GM23338 (cell line): ENCODE measurements around the gene MGLL. TPM values are rescaled to one million over a fixed set of nuclear protein-coding genes. Genes with fewer than 3 reads are reported as not detected.

Experiments
- ATAC-seq: fragments of 200-7000 bp; cut with Tn5 transposase; 3 replicates; pipeline ENCODE4 v1.9.1; 2020
- DNase-seq: peaks from one replicate; pipeline ENCODE4 v3.0.0-alpha.2; 2015; ENCODE audit warnings: low spot score
- H2AFZ ChIP-seq: fragments of 200-600 bp; sonication (generic); 2 replicates; pipeline ENCODE4 v1.8.0; 2016; ENCODE audit warnings: antibody characterized with exemption, mild to moderate bottlenecking, moderate library complexity
- H3F3A ChIP-seq: fragments of 200-600 bp; sonication (generic); replicated peaks from 2 replicates; pipeline ENCODE4 v1.8.0; 2017; ENCODE audit warnings: antibody characterized with exemption, mixed run types, low read depth
- H3K27ac ChIP-seq: fragments of 200-600 bp; sonication (generic); 2 replicates; pipeline ENCODE4 v1.6.1; 2016; ENCODE audit warnings: low read depth
- H3K27me3 ChIP-seq: fragments of 200-600 bp; sonication (generic); 2 replicates; pipeline ENCODE4 v1.8.0; 2016; ENCODE audit warnings: mild to moderate bottlenecking, mixed run types, moderate library complexity; ENCODE audit not compliant: insufficient read depth
- H3K36me3 ChIP-seq: fragments of 200-600 bp; sonication (generic); 2 replicates; pipeline ENCODE4 v1.8.0; 2016; ENCODE audit warnings: mild to moderate bottlenecking; ENCODE audit not compliant: insufficient read depth
- H3K4me1 ChIP-seq: fragments of 200-600 bp; sonication (generic); 2 replicates; pipeline ENCODE4 v1.8.0; 2016; ENCODE audit warnings: mild to moderate bottlenecking, moderate library complexity; ENCODE audit not compliant: insufficient read depth
- H3K4me2 ChIP-seq: fragments of 200-600 bp; sonication (generic); 2 replicates; pipeline ENCODE4 v1.7.1; 2017; ENCODE audit warnings: mixed run types
- H3K4me3 ChIP-seq: fragments of 200-600 bp; sonication (generic); 2 replicates; pipeline ENCODE4 v1.6.1; 2016; ENCODE audit warnings: mixed run types
- H3K79me2 ChIP-seq: fragments of 200-600 bp; sonication (generic); replicated peaks from 2 replicates; pipeline ENCODE4 v1.8.0; 2017; ENCODE audit warnings: mild to moderate bottlenecking; ENCODE audit not compliant: insufficient read depth
- H3K9me2 ChIP-seq: fragments of 200-600 bp; sonication (generic); 2 replicates; pipeline ENCODE4 v1.8.0; 2017; ENCODE audit not compliant: insufficient read depth
- H4K20me1 ChIP-seq: fragments of 200-600 bp; sonication (generic); replicated peaks from 2 replicates; pipeline ENCODE4 v1.8.0; 2017; ENCODE audit warnings: mild to moderate bottlenecking; ENCODE audit not compliant: insufficient read depth
- H3K27ac Mint-ChIP-seq: 2 replicates; pipeline ENCODE4 v1.8.0; 2020; ENCODE audit warnings: inconsistent platforms, mild to moderate bottlenecking, moderate library complexity, mixed read lengths
- H3K27me3 Mint-ChIP-seq: 3 replicates; pipeline ENCODE4 v1.8.0; 2022; ENCODE audit warnings: low read depth, mild to moderate bottlenecking, moderate library complexity, mixed read lengths, inconsistent platforms; ENCODE audit not compliant: insufficient read depth, poor library complexity
- H3K36me3 Mint-ChIP-seq: 3 replicates; pipeline ENCODE4 v1.8.0; 2021; ENCODE audit warnings: low read depth, mild to moderate bottlenecking, inconsistent platforms, moderate library complexity, mixed read lengths
- H3K4me1 Mint-ChIP-seq: 3 replicates; pipeline ENCODE4 v1.8.0; 2020; ENCODE audit warnings: mild to moderate bottlenecking, inconsistent platforms, mixed read lengths
- H3K4me3 Mint-ChIP-seq: 3 replicates; pipeline ENCODE4 v1.8.0; 2021; ENCODE audit warnings: moderate library complexity, mild to moderate bottlenecking, inconsistent platforms, mixed read lengths
- H3K9me3 Mint-ChIP-seq: 3 replicates; pipeline ENCODE4 v1.8.0; 2020; ENCODE audit warnings: moderate library complexity, mild to moderate bottlenecking, inconsistent platforms, mixed read lengths
- CREB1 ChIP-seq: fragments of 250-450 bp; sonication (Bioruptor Pico); IDR thresholded peaks from 2 replicates; pipeline ENCODE4 v1.5.0; 2020; ENCODE audit warnings: low read depth, mild to moderate bottlenecking, moderate library complexity
- ETS1 ChIP-seq: IDR thresholded peaks from 2 replicates; pipeline ENCODE4 v1.6.1; 2016; ENCODE audit warnings: antibody characterized with exemption
- EZH2 ChIP-seq: fragments of 200-600 bp; sonication (generic); IDR thresholded peaks from one replicate; pipeline ENCODE4 v1.8.0; 2017; ENCODE audit warnings: antibody characterized with exemption, mild to moderate bottlenecking, low read depth; ENCODE audit not compliant: unreplicated experiment
- EZH2phosphoT487 ChIP-seq: fragments of 200-600 bp; sonication (generic); IDR thresholded peaks from one replicate; pipeline ENCODE4 v1.8.1; 2018; ENCODE audit warnings: antibody characterized with exemption; ENCODE audit not compliant: unreplicated experiment
- JUNB ChIP-seq: IDR thresholded peaks from one replicate; pipeline ENCODE4 v1.6.1; 2016; ENCODE audit warnings: antibody characterized with exemption; ENCODE audit not compliant: unreplicated experiment
- NANOG ChIP-seq: IDR thresholded peaks from 2 replicates; pipeline ENCODE4 v1.6.1; 2016; ENCODE audit warnings: antibody characterized with exemption, borderline replicate concordance
- REST ChIP-seq: IDR thresholded peaks from one replicate; pipeline ENCODE4 v1.6.1; 2018; ENCODE audit warnings: antibody characterized with exemption; ENCODE audit not compliant: unreplicated experiment
- STAT1 ChIP-seq: IDR thresholded peaks from one replicate; pipeline ENCODE4 v1.6.1; 2016; ENCODE audit warnings: antibody characterized with exemption; ENCODE audit not compliant: unreplicated experiment
- ZNF331 ChIP-seq: fragments of 250-450 bp; sonication (Bioruptor Pico); IDR thresholded peaks from 2 replicates; pipeline ENCODE4 v1.5.0; 2020; ENCODE audit warnings: low read depth, mild to moderate bottlenecking, moderate library complexity
- long read RNA-seq: library from polyadenylated mRNA; unstranded; transcript quantifications from one replicate; pipeline ENCODE4 v2.0.0, GENCODE V29; 2020; ENCODE audit not compliant: unreplicated experiment
- polyA plus RNA-seq: library from polyadenylated mRNA; unstranded; fragments of >200 nt; fragmentation: Nextera tagmentation; extraction: Ambion mirVana; gene quantifications from 2 replicates; pipeline ENCODE4 v1.2.1, GENCODE V29; 2016
- total RNA-seq: library from RNA; depleted of rRNA; stranded (reverse); fragments of >200 nt; shearing (Covaris generic); gene quantifications from 2 replicates; pipeline ENCODE4 v1.2.3, GENCODE V29; 2014; rRNA removed

The MGLL gene
- total RNA-seq (0.62 and 0.83 TPM in 2 replicates), polyA plus RNA-seq (0.71 and 1.3 TPM in 2 replicates)
- long read RNA-seq, full-length matches to known transcripts = 1 of 2 reads
- long read RNA-seq, partial matches to known transcripts = 0 of 2 reads
- long read RNA-seq, other reads (novel, unspliced or antisense) = 1 of 2 reads

- Histone ChIP-seq H2AFZ (peak within 1 kb of the TSS; percentile 99), H3K9me2 (peaks cover 3% of the 10 kb centered on the region; the same call in 1 of the 2 replicates), H3K27ac (no peak within 1 kb of the TSS), H3K4me2 (peak within 1 kb of the TSS; percentile 96), H3K79me2 (no peaks in the 10 kb centered on the region), H3K27me3 (peaks cover 29% of the 10 kb centered on the region), H3K4me3 (peak within 1 kb of the TSS; percentile 86), H3K36me3 (no peaks in the 10 kb centered on the region), H3K4me1 (peaks cover 34% of the 10 kb centered on the region), H3F3A (no peaks in the 10 kb centered on the region), H4K20me1 (no peaks in the 10 kb centered on the region)
- Mint-ChIP-seq H3K4me3 (peak within 1 kb of the TSS; percentile 85), H3K27me3 (peaks cover 34% of the 10 kb centered on the region), H3K4me1 (peaks cover 27% of the 10 kb centered on the region), H3K9me3 (no peaks in the 10 kb centered on the region), H3K27ac (no peak within 1 kb of the TSS), H3K36me3 (no peaks in the 10 kb centered on the region)
- ATAC-seq (peak; percentile 68), DNase-seq (peak; percentile 53)
- TF ChIP-seq EZH2 = no peak
- TF ChIP-seq ETS1 = no peak
- no peak for TF ChIP-seq NANOG
- no peak for TF ChIP-seq STAT1
- TF ChIP-seq JUNB = no peak
- no peak for TF ChIP-seq ZNF331 (CRISPR knock-in tag)
Observed at GRCh38 chr3:127822041-127822681, at the start of gene MGLL. Gene MGLL (minus strand): TSS chr3:127822515. CDS start chr3:127822318, 197 bp downstream.

GRCh38 chr3:127870156-127870555, 47.8 kb upstream of the MGLL start:
- Mint-ChIP-seq H3K36me3 (no peaks in the 10 kb centered on the region), H3K27me3 (no peaks in the 10 kb centered on the region), H3K4me1 (no peaks in the 10 kb centered on the region; the same call in 2 of the 3 replicates), H3K9me3 (no peaks in the 10 kb centered on the region), H3K4me3 (no peak overlapping the region), H3K27ac (no peak overlapping the region)
- H3K79me2 ChIP-seq = no peaks in the 10 kb centered on the region
- H3K27me3 ChIP-seq = no peaks in the 10 kb centered on the region
- no peaks in the 10 kb centered on the region; the same call in 1 of the 2 replicates for H3K4me1 ChIP-seq
- DNase-seq (no peak), ATAC-seq (no peak)
- no peaks in the 10 kb centered on the region for H3K36me3 ChIP-seq
- H4K20me1 ChIP-seq = no peaks in the 10 kb centered on the region
- TF ChIP-seq CREB1 = no peak
- no peak overlapping the region for H3K4me3 ChIP-seq
- peaks cover 10% of the 10 kb centered on the region; the same call in 1 of the 2 replicates for H3K9me2 ChIP-seq
- H3K27ac ChIP-seq = no peak overlapping the region
- H3F3A ChIP-seq = no peaks in the 10 kb centered on the region
- H3K4me2 ChIP-seq = no peak overlapping the region
- H2AFZ ChIP-seq = 0 out of 2 replicates have a peak overlapping the region, but pooled peaks have one; percentile 33

- H3K4me1 ChIP-seq = no peaks in the 10 kb centered on the region; the same call in 1 of the 2 replicates
- DNase-seq = no peak
- H3K27ac ChIP-seq = no peak overlapping the region
- H3K4me3 ChIP-seq = no peak overlapping the region
- H3K79me2 ChIP-seq = no peaks in the 10 kb centered on the region
- no peaks in the 10 kb centered on the region for H3K27me3 Mint-ChIP-seq
- H3K4me2 ChIP-seq = no peak overlapping the region
- no peak overlapping the region for H3K4me3 Mint-ChIP-seq
- H2AFZ ChIP-seq = no peak overlapping the region
- H3K27me3 ChIP-seq = no peaks in the 10 kb centered on the region
- H3K9me2 ChIP-seq = no peaks in the 10 kb centered on the region
- H3F3A ChIP-seq = no peaks in the 10 kb centered on the region
- H3K9me3 Mint-ChIP-seq = no peaks in the 10 kb centered on the region
- no peaks in the 10 kb centered on the region for H3K36me3 Mint-ChIP-seq
- H3K36me3 ChIP-seq = no peaks in the 10 kb centered on the region
- H3K27ac Mint-ChIP-seq = no peak overlapping the region
- H4K20me1 ChIP-seq = no peaks in the 10 kb centered on the region
- no peak for ATAC-seq
- H3K4me1 Mint-ChIP-seq = no peaks in the 10 kb centered on the region; the same call in 2 of the 3 replicates
- TF ChIP-seq ZNF331 (CRISPR knock-in tag) = no peak
- TF ChIP-seq JUNB = no peak
- TF ChIP-seq EZH2 = no peak
- no peak for TF ChIP-seq EZH2phosphoT487
- TF ChIP-seq REST = no peak
- TF ChIP-seq STAT1 = no peak
Observed at GRCh38 chr3:127867986-127868385, 45.7 kb upstream of the MGLL start.
